HCT116 (cell line): ENCODE measurements around the gene EMB. TPM values are rescaled to one million over a fixed set of nuclear protein-coding genes. Genes with fewer than 3 reads are reported as not detected.
"Not testable (repeated sequence)": the region's sequence is repeated elsewhere in the genome, so short reads cannot be mapped to it uniquely, and the experiment has no call there.

Source experiments
- ATAC-seq: fragments of 200-7000 bp; cut with Tn5 transposase; 2 replicates; pipeline ENCODE4 v1.9.1; 2020; ENCODE audit warnings: mild to moderate bottlenecking, moderate library complexity
- BruUV-seq: library from RNA; stranded (reverse); fragments of 400-500 nt; replicated peaks from 2 replicates; lab custom pipeline; 2021; lab: Mats Ljungman, UMichigan
- CTCF ChIA-PET: fragments of 300-600 bp; sonication (Branson Sonifier 250); formaldehyde crosslinking; loops from one replicate; lab custom pipeline; 2021; ENCODE audit warnings: antibody characterized with exemption; lab: Charles Lee
- POLR2A ChIA-PET: fragments of 300-600, 350-600 bp; sonication (Branson Sonifier 250); formaldehyde crosslinking; loops from one replicate; lab custom pipeline; 2021; ENCODE audit warnings: antibody characterized with exemption; lab: Charles Lee
- RAD21 ChIA-PET, 2 experiments: fragments of 300-600 bp; sonication (Branson Sonifier 250); formaldehyde crosslinking; loops; one replicate each; lab custom pipeline; 2023; ENCODE audit warnings: low total read pairs in 2 of 2; ENCODE audit not compliant: uncharacterized antibody in 2 of 2, unreplicated experiment in 2 of 2, low non-redundant PET in 1 of 2; lab: Charles Lee
- DNase-seq: peaks from one replicate; pipeline ENCODE4 v3.0.0-alpha.2; 2010; ENCODE audit warnings: low read depth, low spot score
- H2AFZ ChIP-seq: fragments of 200-600 bp; shearing (Covaris generic), sonication (generic); 2 replicates; pipeline ENCODE4 v1.6.1; 2017; ENCODE audit warnings: low read depth, mixed run types, mixed read lengths, antibody characterized with exemption, low read length; ENCODE audit not compliant: poor library complexity, severe bottlenecking
- H3K27ac ChIP-seq: 2 replicates; pipeline ENCODE4 v1.5.1; 2012; ENCODE audit warnings: low read depth, low read length
- H3K27me3 ChIP-seq: fragments of 200-600 bp; sonication (generic); 2 replicates; pipeline ENCODE4 v1.6.1; 2016; ENCODE audit warnings: mixed run types, low read length, mixed read lengths; ENCODE audit not compliant: insufficient read depth
- H3K36me3 ChIP-seq, 2 experiments: fragments of 200-500 bp in 1 of 2; fragments of 200-600 bp in 1 of 2; sonication (Bioruptor generic) in 1 of 2; sonication (generic) in 1 of 2; 2 replicates each; pipeline versions ENCODE4 v1.5.1 to v1.6.1; 2014 to 2016; ENCODE audit warnings: low read length in 2 of 2, inconsistent platforms in 1 of 2, mixed read lengths in 1 of 2, mixed run types in 1 of 2; ENCODE audit not compliant: insufficient read depth in 2 of 2, control insufficient read depth in 1 of 2
- H3K4me1 ChIP-seq, 2 experiments: fragments of 200-600 bp in 1 of 2; sonication (generic) in 1 of 2; 2 replicates each; pipeline versions ENCODE4 v1.5.1 to v1.6.1; 2012 to 2017; ENCODE audit warnings: low read length in 2 of 2, inconsistent platforms in 1 of 2, mild to moderate bottlenecking in 1 of 2, mixed read lengths in 1 of 2, mixed run types in 1 of 2, moderate library complexity in 1 of 2; ENCODE audit not compliant: insufficient read depth in 2 of 2, control insufficient read depth in 1 of 2
- H3K4me2 ChIP-seq: fragments of 200-600 bp; sonication (generic); 2 replicates; pipeline ENCODE4 v1.6.1; 2017; ENCODE audit warnings: mixed run types, low read length, mixed read lengths
- H3K4me3 ChIP-seq, 2 experiments: fragments of 200-600 bp in 1 of 2; sonication (generic) in 1 of 2; replicated peaks in 1 of 2; 2 replicates each; pipeline ENCODE4 v1.5.1; 2011 to 2016; ENCODE audit warnings: low read length in 2 of 2, control low read depth in 1 of 2, low read depth in 1 of 2, mild to moderate bottlenecking in 1 of 2, mixed read lengths in 1 of 2, mixed run types in 1 of 2
- H3K79me2 ChIP-seq: fragments of 200-600 bp; sonication (generic); 2 replicates; pipeline ENCODE4 v1.6.1; 2017; ENCODE audit warnings: mild to moderate bottlenecking, mixed run types, low read length, moderate library complexity, mixed read lengths; ENCODE audit not compliant: insufficient read depth
- H3K9ac ChIP-seq: fragments of 200-600 bp; sonication (generic); 2 replicates; pipeline ENCODE4 v1.6.1; 2016; ENCODE audit warnings: low read length, mixed read lengths
- H3K9me2 ChIP-seq: fragments of 200-600 bp; sonication (generic), shearing (Covaris generic); 2 replicates; pipeline ENCODE4 v1.6.1; 2017; ENCODE audit warnings: mixed run types, mild to moderate bottlenecking, moderate library complexity; ENCODE audit not compliant: insufficient read depth
- H3K9me3 ChIP-seq, 2 experiments: fragments of 200-500 bp in 1 of 2; fragments of 200-600 bp in 1 of 2; sonication (Bioruptor generic) in 1 of 2; sonication (generic) in 1 of 2; 2 replicates each; pipeline ENCODE4 v1.6.1; 2014 to 2017; ENCODE audit warnings: low read length in 2 of 2, mixed read lengths in 2 of 2, inconsistent platforms in 1 of 2, low read depth in 1 of 2, mild to moderate bottlenecking in 1 of 2, mixed run types in 1 of 2, moderate library complexity in 1 of 2; ENCODE audit not compliant: control insufficient read depth in 1 of 2, insufficient read depth in 1 of 2
- H4K20me1 ChIP-seq: fragments of 200-600 bp; sonication (generic), shearing (Covaris generic); 2 replicates; pipeline ENCODE4 v1.6.1; 2017; ENCODE audit warnings: mixed run types, mild to moderate bottlenecking, moderate library complexity; ENCODE audit not compliant: insufficient read depth
- CTCF ChIP-seq, 3 experiments: fragments of 200-600 bp in 1 of 3; sonication (generic) in 1 of 3; IDR thresholded peaks in 2 of 3; conservative IDR thresholded peaks in 1 of 3; 2 replicates each; pipeline ENCODE4 v1.5.1; 2012 to 2017; ENCODE audit warnings: low read depth in 2 of 3, low read length in 2 of 3, antibody characterized with exemption in 1 of 3, borderline replicate concordance in 1 of 3, control low read depth in 1 of 3, mild to moderate bottlenecking in 1 of 3, mixed read lengths in 1 of 3, mixed run types in 1 of 3, moderate library complexity in 1 of 3; ENCODE audit not compliant: insufficient read depth in 1 of 3
- EGR1 ChIP-seq: IDR thresholded peaks from 2 replicates; pipeline ENCODE4 v1.6.1; 2012; ENCODE audit warnings: low read depth
- REST ChIP-seq: IDR thresholded peaks from 2 replicates; pipeline ENCODE4 v1.6.1; 2012; ENCODE audit warnings: low read depth
- SP1 ChIP-seq: IDR thresholded peaks from 2 replicates; pipeline ENCODE4 v1.6.1; 2012; ENCODE audit warnings: low read depth
- TCF7L2 ChIP-seq: IDR thresholded peaks from 2 replicates; pipeline ENCODE4 v1.7.0; 2011; ENCODE audit warnings: borderline replicate concordance, inconsistent platforms; ENCODE audit not compliant: insufficient read depth, insufficient read length; ENCODE audit errors: extremely low read depth
- intact Hi-C: fragments of 100-400 bp; cut with micrococcal nuclease; formaldehyde crosslinking; loops from 2 replicates; pipeline ENCODE4 v1.10.0; 2022
- total RNA-seq: library from RNA; stranded (reverse); gene quantifications from one replicate; pipeline ENCODE4 v1.2.1, GENCODE V29; 2021; ENCODE audit not compliant: unreplicated experiment

The EMB gene
- total RNA-seq, 1 experiment from 2014 or later = 15.2 TPM

DNA sequence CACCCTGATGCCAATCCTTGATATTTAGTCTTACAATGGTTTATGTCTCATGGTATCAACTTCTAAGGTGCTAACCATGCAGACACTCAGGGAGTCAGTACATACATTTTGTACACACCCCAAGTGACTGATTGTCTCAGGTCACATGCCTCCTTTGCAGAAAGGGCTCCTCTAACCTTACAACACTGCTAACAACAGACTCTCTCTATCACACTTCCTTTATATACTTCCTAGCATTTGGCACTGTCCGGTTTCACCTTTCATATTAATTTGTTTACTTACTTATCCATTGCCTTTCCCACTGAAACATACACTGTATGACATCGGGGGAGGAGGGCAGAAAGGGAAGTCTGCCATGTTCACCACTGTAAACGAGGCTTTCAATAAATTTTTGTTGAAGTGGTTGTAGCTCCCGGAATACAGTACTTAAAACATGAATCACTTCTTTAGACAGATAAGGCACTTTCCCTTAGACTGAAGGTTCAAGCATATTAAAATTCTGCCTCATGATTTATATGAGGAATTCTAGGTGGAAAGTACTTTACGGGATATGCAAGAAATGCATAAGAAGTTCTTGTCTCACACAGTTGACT is 20.6 kb downstream of the EMB start:
- Histone ChIP-seq H3K9me3 (no peaks in the 10 kb centered on the region), H3K4me1 (no peaks in the 10 kb centered on the region), H3K27ac (no peak overlapping the region), H3K4me2 (no peak overlapping the region), H2AFZ (no peak overlapping the region), H4K20me1 (no peaks in the 10 kb centered on the region), H3K9ac (no peak overlapping the region), H3K79me2 (no peaks in the 10 kb centered on the region), H3K9me2 (no peaks in the 10 kb centered on the region), H3K36me3 (no peaks in the 10 kb centered on the region), H3K27me3 (no peaks in the 10 kb centered on the region), H3K4me3 (no peak overlapping the region)
- ATAC-seq = no peak
- no peak for DNase-seq
- ChIA-PET POLR2A (no interaction called here), CTCF (no interaction called here), RAD21 (no interaction called here)
- TF ChIP-seq REST (no peak), TCF7L2 (no peak), EGR1 (no peak), SP1 (no peak), CTCF (IDR thresholded peaks at IDR 0.05 in 2 of 3, conservative IDR thresholded peaks at IDR 0.05 in 1 of 3; ENCODE audit: borderline replicate concordance in 1 of 3, insufficient read depth in 1 of 3, low read depth in 2 of 3, low read length in 2 of 3) (no peak)
- BruUV-seq = no TSS peak
- intact Hi-C loops = no loop called here

GRCh38 chr5:50419656-50420055 is 21.4 kb downstream of the EMB start:
- not testable (repeated sequence) for BruUV-seq, H3K27ac ChIP-seq

DNA sequence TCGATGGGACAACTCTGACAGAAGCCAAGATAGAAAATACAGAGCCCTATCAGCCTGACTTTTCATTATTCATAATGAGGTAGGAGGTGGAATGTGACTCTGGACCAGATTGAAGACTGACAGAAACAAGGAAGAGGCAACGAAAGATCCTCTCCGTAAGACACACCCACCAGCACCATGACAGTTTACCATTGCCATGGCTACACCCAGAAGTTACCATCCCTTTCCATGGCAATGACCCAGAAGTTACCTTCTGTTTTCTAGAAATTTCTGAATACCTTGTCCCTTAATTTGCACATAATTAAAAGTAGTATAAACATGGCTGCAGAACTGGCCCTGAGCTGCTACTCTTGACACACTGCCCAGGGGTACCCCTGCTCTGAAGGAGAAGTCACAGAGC is 24.5 kb downstream of the EMB start:
- BruUV-seq, H3K4me3 ChIP-seq, RAD21 ChIA-PET, H3K36me3 ChIP-seq, H4K20me1 ChIP-seq, H3K27ac ChIP-seq, DNase-seq, H3K9me3 ChIP-seq, H3K4me1 ChIP-seq, H3K27me3 ChIP-seq, H3K79me2 ChIP-seq, ATAC-seq, H3K9ac ChIP-seq, POLR2A ChIA-PET, H2AFZ ChIP-seq, intact Hi-C loops, H3K9me2 ChIP-seq, H3K4me2 ChIP-seq, CTCF ChIA-PET: not testable (repeated sequence)

More at GRCh38 chr5:50419656-50420055, 21.4 kb downstream of the EMB start:
- H3K9ac ChIP-seq, H3K27me3 ChIP-seq, H3K9me3 ChIP-seq, CTCF ChIA-PET, POLR2A ChIA-PET, H3K4me1 ChIP-seq, H3K36me3 ChIP-seq, H4K20me1 ChIP-seq, ATAC-seq, intact Hi-C loops, H2AFZ ChIP-seq, H3K4me2 ChIP-seq, H3K79me2 ChIP-seq, RAD21 ChIA-PET, DNase-seq, H3K9me2 ChIP-seq, H3K4me3 ChIP-seq: not testable (repeated sequence)
